ENCODE data around the gene TMEM269.

- TF ChIP-seq CTCF (IDR thresholded peaks at IDR 0.05) (no peak), EZH2 (IDR thresholded peaks at IDR 0.05; ENCODE audit: borderline replicate concordance, insufficient read depth, low read depth, low read length, poor library complexity, severe bottlenecking) (no peak)
Measured at GRCh38 chr1:42807056-42807668, 22.4 kb downstream of the TMEM269 start.

Data from B cell (primary cell).